GM12864 (cell line): ENCODE data around the gene BHLHE40.

Experiments used
- DNase-seq: peaks from one replicate; pipeline ENCODE4 v3.0.0-alpha.2; 2011; ENCODE audit warnings: low read depth
- H3K4me3 ChIP-seq: 2 replicates; pipeline ENCODE4 v1.5.1; 2011; ENCODE audit warnings: mild to moderate bottlenecking, low read depth, low read length, control low read depth
- TF ChIP-seq, protein P1 (sequence below): IDR thresholded peaks from 2 replicates; pipeline ENCODE4 v1.5.1; 2011; ENCODE audit warnings: low read depth, mild to moderate bottlenecking, moderate library complexity, low read length, control low read depth, inconsistent platforms; ENCODE audit errors: missing control alignments

The BHLHE40 gene

GRCh38 chr3:4996223-4996765, 17.1 kb downstream of the BHLHE40 start:
- TF ChIP-seq, protein P1, sequence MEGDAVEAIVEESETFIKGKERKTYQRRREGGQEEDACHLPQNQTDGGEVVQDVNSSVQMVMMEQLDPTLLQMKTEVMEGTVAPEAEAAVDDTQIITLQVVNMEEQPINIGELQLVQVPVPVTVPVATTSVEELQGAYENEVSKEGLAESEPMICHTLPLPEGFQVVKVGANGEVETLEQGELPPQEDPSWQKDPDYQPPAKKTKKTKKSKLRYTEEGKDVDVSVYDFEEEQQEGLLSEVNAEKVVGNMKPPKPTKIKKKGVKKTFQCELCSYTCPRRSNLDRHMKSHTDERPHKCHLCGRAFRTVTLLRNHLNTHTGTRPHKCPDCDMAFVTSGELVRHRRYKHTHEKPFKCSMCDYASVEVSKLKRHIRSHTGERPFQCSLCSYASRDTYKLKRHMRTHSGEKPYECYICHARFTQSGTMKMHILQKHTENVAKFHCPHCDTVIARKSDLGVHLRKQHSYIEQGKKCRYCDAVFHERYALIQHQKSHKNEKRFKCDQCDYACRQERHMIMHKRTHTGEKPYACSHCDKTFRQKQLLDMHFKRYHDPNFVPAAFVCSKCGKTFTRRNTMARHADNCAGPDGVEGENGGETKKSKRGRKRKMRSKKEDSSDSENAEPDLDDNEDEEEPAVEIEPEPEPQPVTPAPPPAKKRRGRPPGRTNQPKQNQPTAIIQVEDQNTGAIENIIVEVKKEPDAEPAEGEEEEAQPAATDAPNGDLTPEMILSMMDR, result no peak
- DNase-seq, result no peak
- H3K4me3 ChIP-seq, result no peak overlapping the region

DNA sequence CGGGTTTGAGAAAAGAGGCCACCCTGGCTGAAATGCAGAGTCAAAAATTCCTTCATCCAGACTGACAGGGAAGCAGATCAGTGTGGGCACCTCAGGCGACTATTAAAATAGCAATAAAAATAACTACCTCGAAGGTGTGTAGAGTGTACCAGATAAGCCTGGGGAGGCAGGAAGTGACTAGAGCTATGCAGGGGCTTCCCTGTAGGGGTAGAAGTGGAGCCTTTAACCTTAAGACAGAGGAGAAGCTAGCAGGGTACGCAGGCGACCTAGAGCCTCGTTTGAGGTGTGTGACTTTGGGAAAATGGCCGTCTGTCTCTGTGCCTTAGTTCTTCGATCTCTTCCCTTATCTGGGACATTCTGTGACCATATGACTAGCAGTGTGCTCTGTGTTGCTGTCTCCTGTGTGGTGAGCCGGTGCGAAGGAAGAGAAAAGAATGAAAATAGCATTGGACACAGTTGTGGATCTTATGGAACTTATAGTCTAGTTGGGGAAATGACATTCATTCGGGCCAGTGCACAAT, 17.6 kb downstream of the BHLHE40 start:
- TF ChIP-seq, protein P1, result no peak
- DNase-seq, result no peak
- H3K4me3 ChIP-seq, result no peak overlapping the region

DNA sequence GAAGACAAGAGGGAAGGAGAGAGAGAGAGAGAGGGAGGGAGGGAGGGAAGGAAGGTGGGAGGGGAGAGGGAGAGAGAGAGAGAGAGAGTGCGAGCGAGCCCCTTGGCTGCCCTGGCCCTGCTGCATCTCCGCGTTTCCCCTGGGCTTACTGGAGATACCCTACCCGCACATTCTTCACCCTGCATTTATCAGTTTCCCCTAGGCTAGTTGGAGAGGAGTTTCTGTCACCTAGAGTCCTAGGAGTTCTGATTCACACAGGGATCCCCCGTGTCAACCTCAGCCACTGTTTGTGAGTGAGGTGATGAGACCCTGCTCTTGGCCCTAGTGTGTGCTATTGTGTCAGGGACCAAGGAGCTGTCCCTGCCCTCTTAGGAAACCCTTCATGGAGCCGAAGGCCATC, 18.7 kb downstream of the BHLHE40 start:
- no peak for DNase-seq
- TF ChIP-seq, protein P1, result no peak
- no peak overlapping the region for H3K4me3 ChIP-seq

- H3K4me3 ChIP-seq, result no peak overlapping the region
- TF ChIP-seq, protein P1, result no peak
- DNase-seq, result no peak
Observed at GRCh38 chr3:4999531-5000184, 20.4 kb downstream of the BHLHE40 start.

GRCh38 chr3:5001135-5001534, 21.9 kb downstream of the BHLHE40 start:
- TF ChIP-seq, protein P1, result no peak

DNA sequence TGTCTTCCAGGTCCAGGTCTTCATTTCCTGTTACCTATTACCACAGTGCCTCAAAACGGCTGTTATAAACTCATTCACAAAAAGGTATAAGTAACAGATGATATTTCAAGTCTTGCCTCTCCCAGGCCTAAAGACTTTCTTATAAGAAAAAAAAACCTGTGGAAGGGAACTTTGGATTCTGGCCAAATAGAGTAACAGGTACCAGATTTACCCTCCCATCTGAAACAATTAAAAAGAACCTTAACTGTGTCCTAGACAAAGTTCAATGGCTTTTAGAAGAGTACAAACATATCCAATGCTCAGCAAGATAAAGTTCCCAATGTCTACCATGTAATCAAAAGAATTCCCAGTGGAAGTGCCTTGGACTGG, 22.6 kb downstream of the BHLHE40 start:
- DNase-seq, result no peak
- TF ChIP-seq, protein P1, result no peak

More at GRCh38 chr3:5001135-5001534, 21.9 kb downstream of the BHLHE40 start:
- H3K4me3 ChIP-seq, result no peak overlapping the region
- DNase-seq, result no peak

More for the DNA sequence above, 22.6 kb downstream of the BHLHE40 start:
- H3K4me3 ChIP-seq, result no peak overlapping the region
